D721Med (cell line): ENCODE results near the gene COL25A1.

Source experiments
- DNase-seq: peaks from one replicate; pipeline ENCODE4 v3.0.0; 2011; ENCODE audit warnings: low spot score; ENCODE audit not compliant: insufficient read length
- FAIRE-seq: peaks from 2 replicates; lab custom pipeline; 2011; peaks lifted over from hg19 to GRCh38; lab: Jason Lieb, UNC
- CTCF ChIP-seq: IDR thresholded peaks from 2 replicates; pipeline ENCODE4 v1.5.1; 2012; ENCODE audit warnings: mild to moderate bottlenecking, control low read depth; ENCODE audit not compliant: insufficient read depth; ENCODE audit errors: missing control alignments

The COL25A1 gene

DNA sequence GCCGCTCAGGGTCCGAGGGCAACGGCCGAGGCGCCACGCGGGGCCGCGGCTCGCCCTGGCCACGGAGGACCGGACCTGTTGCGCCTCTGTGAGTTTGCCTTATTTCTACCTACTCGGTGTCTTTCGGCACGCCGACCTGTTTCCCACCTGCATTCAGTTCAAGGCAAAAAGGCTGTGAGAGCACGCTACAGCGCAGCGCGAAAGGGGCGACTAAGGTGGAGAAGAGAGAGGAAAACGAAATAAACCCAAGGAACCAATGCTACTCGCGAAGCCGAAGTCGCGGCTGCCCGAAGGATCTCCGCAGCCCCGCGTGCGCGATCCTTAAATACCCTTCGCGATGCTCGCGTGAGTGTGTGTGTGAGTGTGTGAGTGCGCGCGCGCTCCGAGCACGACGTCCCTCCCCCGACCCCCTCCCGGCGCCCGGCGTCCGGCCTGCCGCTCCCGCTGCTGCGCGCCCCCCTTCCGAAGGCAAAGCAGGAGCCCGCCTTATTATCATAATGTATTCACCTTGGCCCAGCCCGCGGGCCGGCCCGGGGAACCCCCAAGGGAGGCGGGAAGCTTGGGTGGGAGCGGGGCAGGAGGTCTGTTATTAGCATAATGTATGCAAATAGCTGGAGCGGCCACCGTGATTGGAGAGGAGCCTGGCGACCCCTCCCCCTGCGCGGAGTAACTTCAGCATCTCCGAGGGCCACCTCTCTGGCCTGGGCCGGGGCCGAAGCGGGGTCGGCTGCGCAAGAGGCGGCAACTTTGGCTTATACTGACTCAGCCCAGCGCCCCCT is at the start of gene COL25A1:
Gene COL25A1, minus strand, starts transcription at position 298 of the 779 bp plus-strand sequence.
- no peak for TF ChIP-seq CTCF
- DNase-seq = no peak

GRCh38 chr4:109350121-109350520 is 47.7 kb upstream of the COL25A1 start:
- FAIRE-seq (no peak), DNase-seq (no peak)
- TF ChIP-seq CTCF = no peak

More for the DNA sequence above, at the start of gene COL25A1:
- FAIRE-seq = no peak

- FAIRE-seq (no peak), DNase-seq (no peak)
- TF ChIP-seq CTCF = no peak
These were observed 32.0 kb upstream of the COL25A1 start for GRCh38 chr4:109334129-109335105.

DNA sequence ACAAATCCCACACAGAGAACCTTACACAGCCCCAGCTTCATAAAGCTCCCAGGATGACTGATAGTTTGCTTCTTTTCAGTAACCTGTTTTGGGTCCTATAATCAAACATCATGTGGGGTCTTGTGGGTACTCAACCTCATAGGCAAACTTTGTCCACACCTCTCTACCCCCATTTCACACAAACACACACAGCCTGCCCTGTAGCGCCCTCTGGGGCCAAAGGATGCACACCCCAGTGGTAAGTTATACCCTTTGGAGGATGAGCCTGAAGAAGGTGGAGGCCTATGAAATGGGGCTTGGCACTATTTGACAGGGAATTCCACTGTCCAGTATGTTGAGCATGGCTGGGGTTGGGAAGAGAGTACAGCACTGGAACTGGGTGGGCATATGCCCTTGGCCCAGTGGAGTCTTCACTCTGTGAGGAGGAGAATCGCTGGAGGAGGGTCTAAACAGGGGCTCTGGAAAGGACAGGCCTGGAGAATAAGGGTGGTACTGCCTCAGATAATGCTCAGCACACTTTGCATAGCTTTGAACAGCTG is 30.5 kb upstream of the COL25A1 start:
- peak; percentile 25 for TF ChIP-seq CTCF
- no peak for FAIRE-seq

DNA sequence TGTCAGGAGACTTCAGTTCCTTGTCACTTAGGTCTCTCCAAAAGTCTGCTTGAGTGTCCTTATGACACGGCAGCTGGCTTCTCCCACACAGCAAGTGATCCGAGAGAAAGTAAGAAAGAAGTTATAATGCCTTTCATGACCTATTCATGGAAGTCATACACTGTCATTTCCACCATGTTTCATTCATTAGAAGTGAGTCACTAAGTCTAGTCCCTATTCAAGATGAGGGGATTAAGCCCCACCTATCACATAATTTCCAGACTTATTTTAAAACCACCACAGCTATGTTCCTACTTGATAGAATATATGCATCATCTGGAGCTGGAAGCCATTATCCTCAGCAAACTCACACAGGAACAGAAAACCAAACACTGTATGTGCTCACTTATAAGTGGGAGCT is 25.2 kb upstream of the COL25A1 start:
- no peak for TF ChIP-seq CTCF
- FAIRE-seq = no peak
- no peak for DNase-seq

More for the DNA sequence above, 30.5 kb upstream of the COL25A1 start:
- DNase-seq = no peak

DNA sequence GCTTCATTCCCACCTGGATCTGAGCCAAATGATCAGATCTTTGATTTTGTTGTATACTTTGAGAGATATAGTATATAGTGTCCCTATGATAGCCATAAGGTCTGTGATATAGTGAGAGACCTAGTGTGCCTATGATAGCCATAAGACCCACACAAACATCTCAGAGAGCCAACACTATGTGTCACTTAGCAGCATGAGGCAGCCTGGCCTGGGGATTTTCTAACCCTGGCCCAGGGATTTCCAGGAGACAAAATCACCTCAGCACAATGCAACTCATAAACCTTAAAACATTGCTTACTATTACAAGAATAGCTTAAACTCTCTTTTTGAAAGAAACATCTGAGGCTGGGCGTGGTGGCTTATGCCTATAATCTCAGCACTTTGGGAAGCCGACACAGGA is 23.2 kb upstream of the COL25A1 start:
- FAIRE-seq = no peak
- no peak for DNase-seq
- TF ChIP-seq CTCF = no peak
